SK-N-SH (cell line): ENCODE data around the gene TMEM63C. TPM values are rescaled to one million over a fixed set of nuclear protein-coding genes. Genes with fewer than 3 reads are reported as not detected.

Experiments
- CTCF ChIA-PET: fragments of 300-600, 350-600 bp; formaldehyde crosslinking; extraction: SDS; loops from one replicate; lab custom pipeline; 2021; lab: Yijun Ruan, JAX
- POLR2A ChIA-PET: fragments of 350-600 bp; sonication (Branson Sonifier 250); formaldehyde crosslinking; extraction: SDS; loops from one replicate; lab custom pipeline; 2020; ENCODE audit warnings: antibody characterized with exemption, inconsistent platforms; lab: Yijun Ruan, JAX
- DNase-seq: peaks from one replicate; pipeline ENCODE4 v3.0.0; 2012
- H2AFZ ChIP-seq: fragments of 200-600 bp; sonication (generic); 2 replicates; pipeline ENCODE4 v1.8.1; 2016; ENCODE audit warnings: antibody characterized with exemption, mild to moderate bottlenecking, low read depth
- H3F3A ChIP-seq: fragments of 200-600 bp; sonication (generic); replicated peaks from 2 replicates; pipeline ENCODE3; 2016; ENCODE audit warnings: antibody characterized with exemption, mild to moderate bottlenecking; ENCODE audit not compliant: insufficient read depth
- H3K27ac ChIP-seq, 2 experiments: fragments of 200-500 bp in 1 of 2; fragments of 200-600 bp in 1 of 2; sonication (Bioruptor generic) in 1 of 2; sonication (generic), shearing (Covaris generic) in 1 of 2; 2 replicates each; pipeline versions ENCODE4 v1.5.1 to v1.6.1; 2014 to 2016; ENCODE audit warnings: low read depth in 2 of 2, inconsistent platforms in 1 of 2, low read length in 1 of 2, mild to moderate bottlenecking in 1 of 2, mixed read lengths in 1 of 2
- H3K27me3 ChIP-seq: fragments of 200-600 bp; sonication (generic), shearing (Covaris generic); 2 replicates; pipeline ENCODE4 v1.6.1; 2016; ENCODE audit warnings: mixed run types; ENCODE audit not compliant: insufficient read depth
- H3K36me3 ChIP-seq, 2 experiments: fragments of 200-500 bp in 1 of 2; fragments of 200-600 bp in 1 of 2; sonication (Bioruptor generic) in 1 of 2; sonication (generic) in 1 of 2; replicated peaks in 1 of 2; 2 replicates each; pipeline versions ENCODE3 to v1.5.1; 2014 to 2016; ENCODE audit warnings: low read length in 1 of 2, mild to moderate bottlenecking in 1 of 2; ENCODE audit not compliant: insufficient read depth in 2 of 2, control insufficient read depth in 1 of 2
- H3K4me1 ChIP-seq, 2 experiments: fragments of 200-500 bp in 1 of 2; fragments of 200-600 bp in 1 of 2; sonication (Bioruptor generic) in 1 of 2; sonication (generic), shearing (Covaris generic) in 1 of 2; 2 replicates each; pipeline versions ENCODE4 v1.5.1 to v1.6.1; 2014 to 2016; ENCODE audit warnings: low read depth in 1 of 2, low read length in 1 of 2, mixed run types in 1 of 2; ENCODE audit not compliant: insufficient read depth in 2 of 2, control insufficient read depth in 1 of 2
- H3K4me2 ChIP-seq: fragments of 200-600 bp; sonication (generic), shearing (Covaris generic); 2 replicates; pipeline ENCODE4 v1.6.1; 2017; ENCODE audit warnings: mixed run types
- H3K4me3 ChIP-seq, 2 experiments: fragments of 200-500 bp in 1 of 2; fragments of 200-600 bp in 1 of 2; sonication (Bioruptor generic) in 1 of 2; sonication (generic), shearing (Covaris generic) in 1 of 2; 2 replicates each; pipeline versions ENCODE4 v1.5.1 to v1.8.1; 2014 to 2016; ENCODE audit warnings: low read depth in 2 of 2, inconsistent platforms in 1 of 2, low read length in 1 of 2, mild to moderate bottlenecking in 1 of 2, mixed read lengths in 1 of 2, moderate library complexity in 1 of 2
- H3K79me2 ChIP-seq: fragments of 200-600 bp; sonication (generic); 2 replicates; pipeline ENCODE4 v1.8.1; 2017; ENCODE audit warnings: mild to moderate bottlenecking; ENCODE audit not compliant: insufficient read depth
- H3K9ac ChIP-seq: fragments of 200-600 bp; sonication (generic); 2 replicates; pipeline ENCODE4 v1.6.1; 2017; ENCODE audit warnings: mixed run types
- H3K9me2 ChIP-seq: fragments of 200-600 bp; sonication (generic); 2 replicates; pipeline ENCODE4 v1.6.1; 2017; ENCODE audit warnings: mixed run types
- H3K9me3 ChIP-seq: fragments of 200-600 bp; sonication (generic); 2 replicates; pipeline ENCODE4 v1.6.1; 2017; ENCODE audit warnings: mixed run types, mild to moderate bottlenecking, moderate library complexity
- H4K20me1 ChIP-seq: fragments of 200-600 bp; sonication (generic); 2 replicates; pipeline ENCODE4 v1.6.1; 2017; ENCODE audit warnings: mild to moderate bottlenecking, mixed run types; ENCODE audit not compliant: insufficient read depth
- CHD2 ChIP-seq: fragments of 150-350 bp; IDR thresholded peaks from 2 replicates; pipeline ENCODE4 v1.6.1; 2018; ENCODE audit warnings: low read length; ENCODE audit not compliant: partially characterized antibody
- ELF1 ChIP-seq: IDR thresholded peaks from 2 replicates; pipeline ENCODE4 v1.4.0; 2012
- EP300 ChIP-seq, 2 experiments: IDR thresholded peaks; 2 replicates each; pipeline versions ENCODE4 v1.4.0 to v1.6.1; 2012; ENCODE audit warnings: borderline replicate concordance in 1 of 2, low read depth in 1 of 2, low read length in 1 of 2
- EZH2phosphoT487 ChIP-seq: fragments of 200-600 bp; sonication (generic); IDR thresholded peaks from 2 replicates; pipeline ENCODE4 v1.6.1; 2017; ENCODE audit warnings: low read depth, mixed run types, mild to moderate bottlenecking, antibody characterized with exemption, moderate library complexity, borderline replicate concordance
- FOXJ3 ChIP-seq: sonication (generic); formaldehyde crosslinking; IDR thresholded peaks from 2 replicates; pipeline ENCODE4 v1.5.1; 2020; ENCODE audit warnings: mild to moderate bottlenecking, missing genetic modification reagents
- FOXM1 ChIP-seq: IDR thresholded peaks from 2 replicates; pipeline ENCODE4 v1.4.0; 2012; ENCODE audit warnings: low read depth, mild to moderate bottlenecking
- GABPA ChIP-seq: IDR thresholded peaks from 2 replicates; pipeline ENCODE4 v1.4.0; 2012; ENCODE audit warnings: low read depth, mild to moderate bottlenecking
- GATA2 ChIP-seq: sonication (generic); formaldehyde crosslinking; IDR thresholded peaks from 2 replicates; pipeline ENCODE4 v1.5.0; 2020; ENCODE audit warnings: mild to moderate bottlenecking, missing genetic modification reagents
- MEF2A ChIP-seq: IDR thresholded peaks from 2 replicates; pipeline ENCODE4 v1.4.0; 2012; ENCODE audit warnings: low read depth, borderline replicate concordance
- NRF1 ChIP-seq: IDR thresholded peaks from 2 replicates; pipeline ENCODE4 v1.6.1; 2012; ENCODE audit warnings: low read depth, mild to moderate bottlenecking, low read length
- POLR2AphosphoS5 ChIP-seq: IDR thresholded peaks from 2 replicates; pipeline ENCODE4 v1.6.1; 2012; ENCODE audit warnings: low read depth, low read length
- RAD21 ChIP-seq: IDR thresholded peaks from 2 replicates; pipeline ENCODE4 v1.6.1; 2012; ENCODE audit warnings: mild to moderate bottlenecking, low read length
- RFX5 ChIP-seq: IDR thresholded peaks from 2 replicates; pipeline ENCODE4 v1.6.1; 2012; ENCODE audit warnings: mild to moderate bottlenecking, improper control_type of control experiment, low read length
- SIN3A ChIP-seq: IDR thresholded peaks from 2 replicates; pipeline ENCODE4 v1.6.1; 2012; ENCODE audit warnings: low read depth, mild to moderate bottlenecking, low read length, moderate library complexity, borderline replicate concordance
- SMC3 ChIP-seq: IDR thresholded peaks from 2 replicates; pipeline ENCODE4 v1.6.1; 2012; ENCODE audit warnings: low read depth, low read length, improper control_type of control experiment
- TCF12 ChIP-seq: IDR thresholded peaks from 2 replicates; pipeline ENCODE4 v1.4.0; 2012
- TEAD4 ChIP-seq: IDR thresholded peaks from 2 replicates; pipeline ENCODE4 v1.4.0; 2012; ENCODE audit warnings: mild to moderate bottlenecking, borderline replicate concordance; ENCODE audit not compliant: insufficient read depth
- YY1 ChIP-seq: IDR thresholded peaks from 2 replicates; pipeline ENCODE4 v1.4.0; 2012; ENCODE audit warnings: low read depth, mild to moderate bottlenecking
- whole genome bisulfite sequencing: methylation state at CpG from one replicate; pipeline ENCODE4 v1.1.6; 2017; ENCODE audit warnings: low lambda C conversion rate; 5-methylcytosine and 5-hydroxymethylcytosine counted together
- polyA plus RNA-seq, 3 experiments: library from polyadenylated mRNA; depleted of rRNA; stranded (reverse); fragments of >200 nt; gene quantifications; 2 replicates each; pipeline ENCODE4 v1.2.3, GENCODE V29; 2012
- TF ChIP-seq, protein P1 (sequence below): IDR thresholded peaks from 2 replicates; pipeline ENCODE4 v1.4.0; 2012; ENCODE audit warnings: low read depth
- TF ChIP-seq, protein P2 (sequence below): fragments of 200-600 bp; sonication (generic); IDR thresholded peaks from 2 replicates; pipeline ENCODE4 v1.6.1; 2017; ENCODE audit warnings: antibody characterized with exemption, mild to moderate bottlenecking, moderate library complexity
- TF ChIP-seq, protein P3 (sequence below): IDR thresholded peaks from 2 replicates; pipeline ENCODE4; 2012
- TF ChIP-seq, protein P4 (sequence below): IDR thresholded peaks from 2 replicates; pipeline ENCODE4 v1.4.0; 2012; ENCODE audit warnings: low read depth, borderline replicate concordance
- TF ChIP-seq, protein P5 (sequence below): fragments of 150-350 bp; IDR thresholded peaks from 2 replicates; pipeline ENCODE4 v1.6.1; 2017; ENCODE audit warnings: antibody characterized with exemption, low read length, low read depth, borderline replicate concordance
- TF ChIP-seq, protein P6 (sequence below): fragments of 150-350 bp; IDR thresholded peaks from 2 replicates; pipeline ENCODE4 v1.6.1; 2016; ENCODE audit warnings: mild to moderate bottlenecking, low read depth, low read length
- TF ChIP-seq, protein P7 (sequence below): IDR thresholded peaks from 2 replicates; pipeline ENCODE4 v1.4.0; 2012; ENCODE audit warnings: low read depth, borderline replicate concordance

The TMEM63C gene
- polyA plus RNA-seq, 1 of the 3 experiments (the other 2 are of a cell fraction): 0.25 TPM

DNA sequence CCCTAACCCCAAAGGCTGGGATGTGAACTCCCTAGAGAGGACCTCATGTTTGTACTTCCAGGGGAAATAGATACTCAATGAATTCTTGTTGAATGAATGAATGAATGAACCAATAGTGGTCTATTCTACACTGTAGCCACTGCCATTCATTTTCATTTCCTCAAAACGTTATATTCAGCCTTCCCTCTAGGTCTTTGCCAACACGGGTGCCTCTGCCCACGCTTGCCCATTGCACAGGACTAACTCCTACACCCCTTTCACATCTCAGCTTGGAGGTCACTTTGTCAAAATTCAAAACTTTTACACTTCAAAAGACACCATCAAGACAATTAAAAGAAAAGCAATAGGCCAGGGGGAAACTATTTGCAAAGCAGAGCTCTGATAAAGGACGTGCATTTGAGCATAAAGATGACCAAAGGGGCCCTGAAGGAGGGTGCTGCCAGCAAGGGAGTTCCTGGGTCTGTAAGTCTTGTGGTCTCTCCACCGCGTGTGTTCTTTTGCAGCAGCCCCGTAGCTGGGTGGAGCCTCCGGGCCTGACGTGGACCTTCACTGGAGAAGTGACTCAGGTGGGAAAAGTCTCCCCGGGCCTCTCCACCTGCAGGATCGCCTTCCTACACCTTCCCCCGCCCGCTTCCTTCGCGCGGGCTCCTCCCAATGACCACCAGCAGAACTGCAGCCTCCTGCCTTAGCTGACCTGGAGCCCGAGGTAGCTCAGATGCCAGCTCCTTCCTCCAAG is 31.5 kb downstream of the TMEM63C start:
- ChIA-PET CTCF (interaction anchor here (0.7 to 11.9 kb wide), 27 partner anchors 9 to 340 kb away, joined by 3 to 153 read pairs (median 6); partner anchors contain the start of gene ZDHHC22), POLR2A (no interaction called here)
- no peak overlapping the region for H3K9ac ChIP-seq
- H3K4me1 ChIP-seq: peaks cover 0 to 3% of the 10 kb centered on the region in 2 experiments; a peak in 1 of 4 replicates
- TF ChIP-seq FOXM1 (no peak), SMC3 (peak; percentile 65), CHD2 (no peak), POLR2AphosphoS5 (no peak), MEF2A (no peak), NRF1 (no peak), SIN3A (no peak), RAD21 (peak; percentile 77), ELF1 (no peak), TEAD4 (no peak), EZH2phosphoT487 (no peak), TCF12 (no peak), FOXJ3 (CRISPR knock-in tag) (no peak), EP300 (IDR thresholded peaks at IDR 0.05; ENCODE audit: borderline replicate concordance in 1 of 2, low read depth in 1 of 2, low read length in 1 of 2) (no peak), GABPA (no peak), GATA2 (CRISPR knock-in tag) (no peak), RFX5 (no peak), YY1 (no peak)
- TF ChIP-seq, protein P1, sequence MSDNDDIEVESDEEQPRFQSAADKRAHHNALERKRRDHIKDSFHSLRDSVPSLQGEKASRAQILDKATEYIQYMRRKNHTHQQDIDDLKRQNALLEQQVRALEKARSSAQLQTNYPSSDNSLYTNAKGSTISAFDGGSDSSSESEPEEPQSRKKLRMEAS: no peak
- TF ChIP-seq, protein P2, sequence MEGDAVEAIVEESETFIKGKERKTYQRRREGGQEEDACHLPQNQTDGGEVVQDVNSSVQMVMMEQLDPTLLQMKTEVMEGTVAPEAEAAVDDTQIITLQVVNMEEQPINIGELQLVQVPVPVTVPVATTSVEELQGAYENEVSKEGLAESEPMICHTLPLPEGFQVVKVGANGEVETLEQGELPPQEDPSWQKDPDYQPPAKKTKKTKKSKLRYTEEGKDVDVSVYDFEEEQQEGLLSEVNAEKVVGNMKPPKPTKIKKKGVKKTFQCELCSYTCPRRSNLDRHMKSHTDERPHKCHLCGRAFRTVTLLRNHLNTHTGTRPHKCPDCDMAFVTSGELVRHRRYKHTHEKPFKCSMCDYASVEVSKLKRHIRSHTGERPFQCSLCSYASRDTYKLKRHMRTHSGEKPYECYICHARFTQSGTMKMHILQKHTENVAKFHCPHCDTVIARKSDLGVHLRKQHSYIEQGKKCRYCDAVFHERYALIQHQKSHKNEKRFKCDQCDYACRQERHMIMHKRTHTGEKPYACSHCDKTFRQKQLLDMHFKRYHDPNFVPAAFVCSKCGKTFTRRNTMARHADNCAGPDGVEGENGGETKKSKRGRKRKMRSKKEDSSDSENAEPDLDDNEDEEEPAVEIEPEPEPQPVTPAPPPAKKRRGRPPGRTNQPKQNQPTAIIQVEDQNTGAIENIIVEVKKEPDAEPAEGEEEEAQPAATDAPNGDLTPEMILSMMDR: peak; percentile 61
- TF ChIP-seq, protein P3, sequence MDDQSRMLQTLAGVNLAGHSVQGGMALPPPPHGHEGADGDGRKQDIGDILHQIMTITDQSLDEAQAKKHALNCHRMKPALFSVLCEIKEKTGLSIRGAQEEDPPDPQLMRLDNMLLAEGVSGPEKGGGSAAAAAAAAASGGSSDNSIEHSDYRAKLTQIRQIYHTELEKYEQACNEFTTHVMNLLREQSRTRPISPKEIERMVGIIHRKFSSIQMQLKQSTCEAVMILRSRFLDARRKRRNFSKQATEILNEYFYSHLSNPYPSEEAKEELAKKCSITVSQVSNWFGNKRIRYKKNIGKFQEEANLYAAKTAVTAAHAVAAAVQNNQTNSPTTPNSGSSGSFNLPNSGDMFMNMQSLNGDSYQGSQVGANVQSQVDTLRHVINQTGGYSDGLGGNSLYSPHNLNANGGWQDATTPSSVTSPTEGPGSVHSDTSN: no peak
- TF ChIP-seq, protein P4, sequence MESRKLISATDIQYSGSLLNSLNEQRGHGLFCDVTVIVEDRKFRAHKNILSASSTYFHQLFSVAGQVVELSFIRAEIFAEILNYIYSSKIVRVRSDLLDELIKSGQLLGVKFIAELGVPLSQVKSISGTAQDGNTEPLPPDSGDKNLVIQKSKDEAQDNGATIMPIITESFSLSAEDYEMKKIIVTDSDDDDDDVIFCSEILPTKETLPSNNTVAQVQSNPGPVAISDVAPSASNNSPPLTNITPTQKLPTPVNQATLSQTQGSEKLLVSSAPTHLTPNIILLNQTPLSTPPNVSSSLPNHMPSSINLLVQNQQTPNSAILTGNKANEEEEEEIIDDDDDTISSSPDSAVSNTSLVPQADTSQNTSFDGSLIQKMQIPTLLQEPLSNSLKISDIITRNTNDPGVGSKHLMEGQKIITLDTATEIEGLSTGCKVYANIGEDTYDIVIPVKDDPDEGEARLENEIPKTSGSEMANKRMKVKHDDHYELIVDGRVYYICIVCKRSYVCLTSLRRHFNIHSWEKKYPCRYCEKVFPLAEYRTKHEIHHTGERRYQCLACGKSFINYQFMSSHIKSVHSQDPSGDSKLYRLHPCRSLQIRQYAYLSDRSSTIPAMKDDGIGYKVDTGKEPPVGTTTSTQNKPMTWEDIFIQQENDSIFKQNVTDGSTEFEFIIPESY: no peak
- TF ChIP-seq, protein P5, sequence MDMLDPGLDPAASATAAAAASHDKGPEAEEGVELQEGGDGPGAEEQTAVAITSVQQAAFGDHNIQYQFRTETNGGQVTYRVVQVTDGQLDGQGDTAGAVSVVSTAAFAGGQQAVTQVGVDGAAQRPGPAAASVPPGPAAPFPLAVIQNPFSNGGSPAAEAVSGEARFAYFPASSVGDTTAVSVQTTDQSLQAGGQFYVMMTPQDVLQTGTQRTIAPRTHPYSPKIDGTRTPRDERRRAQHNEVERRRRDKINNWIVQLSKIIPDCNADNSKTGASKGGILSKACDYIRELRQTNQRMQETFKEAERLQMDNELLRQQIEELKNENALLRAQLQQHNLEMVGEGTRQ: no peak
- TF ChIP-seq, protein P6, sequence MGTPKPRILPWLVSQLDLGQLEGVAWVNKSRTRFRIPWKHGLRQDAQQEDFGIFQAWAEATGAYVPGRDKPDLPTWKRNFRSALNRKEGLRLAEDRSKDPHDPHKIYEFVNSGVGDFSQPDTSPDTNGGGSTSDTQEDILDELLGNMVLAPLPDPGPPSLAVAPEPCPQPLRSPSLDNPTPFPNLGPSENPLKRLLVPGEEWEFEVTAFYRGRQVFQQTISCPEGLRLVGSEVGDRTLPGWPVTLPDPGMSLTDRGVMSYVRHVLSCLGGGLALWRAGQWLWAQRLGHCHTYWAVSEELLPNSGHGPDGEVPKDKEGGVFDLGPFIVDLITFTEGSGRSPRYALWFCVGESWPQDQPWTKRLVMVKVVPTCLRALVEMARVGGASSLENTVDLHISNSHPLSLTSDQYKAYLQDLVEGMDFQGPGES: no peak
- TF ChIP-seq, protein P7, sequence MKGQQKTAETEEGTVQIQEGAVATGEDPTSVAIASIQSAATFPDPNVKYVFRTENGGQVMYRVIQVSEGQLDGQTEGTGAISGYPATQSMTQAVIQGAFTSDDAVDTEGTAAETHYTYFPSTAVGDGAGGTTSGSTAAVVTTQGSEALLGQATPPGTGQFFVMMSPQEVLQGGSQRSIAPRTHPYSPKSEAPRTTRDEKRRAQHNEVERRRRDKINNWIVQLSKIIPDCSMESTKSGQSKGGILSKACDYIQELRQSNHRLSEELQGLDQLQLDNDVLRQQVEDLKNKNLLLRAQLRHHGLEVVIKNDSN: no peak
- H3K9me2 ChIP-seq: no peaks in the 10 kb centered on the region
- H4K20me1 ChIP-seq: no peaks in the 10 kb centered on the region
- peak overlapping the region in 1 of 2 experiments; percentile 16; a peak in 1 of 4 replicates for H3K4me3 ChIP-seq
- H3K27me3 ChIP-seq: no peaks in the 10 kb centered on the region
- H3K79me2 ChIP-seq: no peaks in the 10 kb centered on the region
- no peak overlapping the region for H3K27ac ChIP-seq
- no peaks in the 10 kb centered on the region for H3K36me3 ChIP-seq
- DNase-seq: peak; percentile 82
- 7% methylated on average over 14 of the region's 17 CpGs for WGBS
- no peaks in the 10 kb centered on the region for H3K9me3 ChIP-seq
- no peak overlapping the region for H3K4me2 ChIP-seq
- H3F3A ChIP-seq: no peaks in the 10 kb centered on the region
- H2AFZ ChIP-seq: no peak overlapping the region
